AG09309 (cell line): ENCODE results near the gene TTPAL.

Experiments
- DNase-seq: peaks from one replicate; pipeline ENCODE4 v3.0.0-alpha.2; 2010; ENCODE audit warnings: low read depth
- H3K4me3 ChIP-seq: 2 replicates; pipeline ENCODE4 v1.5.1; 2011; ENCODE audit warnings: mild to moderate bottlenecking, low read depth, low read length, moderate library complexity; ENCODE audit not compliant: control insufficient read depth
- CTCF ChIP-seq: IDR thresholded peaks from 2 replicates; pipeline ENCODE4 v1.5.1; 2011; ENCODE audit warnings: mild to moderate bottlenecking, low read depth, low read length, inconsistent platforms; ENCODE audit not compliant: insufficient read depth, control insufficient read depth; ENCODE audit errors: missing control alignments

TTPAL gene

GRCh38 chr20:44532259-44532980 lies 56.7 kb downstream of the TTPAL start:
- no peak for TF ChIP-seq CTCF
- H3K4me3 ChIP-seq, result peak overlapping the region; percentile 77
- no peak for DNase-seq

- TF ChIP-seq CTCF, result no peak
- H3K4me3 ChIP-seq, result peak overlapping the region; percentile 77
- DNase-seq, result no peak
Observed at GRCh38 chr20:44532981-44533331, 57.3 kb downstream of the TTPAL start.

GRCh38 chr20:44533928-44534327 lies 58.3 kb downstream of the TTPAL start:
- H3K4me3 ChIP-seq, result no peak overlapping the region
- no peak for DNase-seq
- TF ChIP-seq CTCF, result no peak

- DNase-seq, result no peak
- no peak overlapping the region for H3K4me3 ChIP-seq
- TF ChIP-seq CTCF, result no peak
Observed at GRCh38 chr20:44536175-44536574, 60.5 kb downstream of the TTPAL start.

GRCh38 chr20:44537993-44538392 lies 62.3 kb downstream of the TTPAL start:
- no peak for DNase-seq
- no peak overlapping the region for H3K4me3 ChIP-seq
- peak; percentile 23 for TF ChIP-seq CTCF

- no peak for DNase-seq
- no peak for TF ChIP-seq CTCF
- H3K4me3 ChIP-seq, result no peak overlapping the region
Observed at GRCh38 chr20:44540834-44541233, 65.2 kb downstream of the TTPAL start.
